HEK293 (cell line): ENCODE results near the gene SLC25A19.

Source experiments
- CTCF ChIA-PET: fragments of 350-600 bp; formaldehyde crosslinking; extraction: SDS; loops from one replicate; lab custom pipeline; 2021; ENCODE audit warnings: antibody characterized with exemption; lab: Yijun Ruan, JAX
- POLR2A ChIA-PET: fragments of 300-600 bp; formaldehyde crosslinking; extraction: SDS; loops from one replicate; lab custom pipeline; 2020; ENCODE audit warnings: antibody characterized with exemption, inconsistent platforms; lab: Yijun Ruan, JAX
- H3K27ac ChIP-seq: fragments of 200-500 bp; sonication (Bioruptor generic); 2 replicates; pipeline ENCODE4 v1.5.1; 2014; ENCODE audit warnings: low read depth, low read length, control low read depth, inconsistent platforms; ENCODE audit errors: extremely low read depth
- H3K36me3 ChIP-seq, 2 experiments: fragments of 200-500 bp in 1 of 2; sonication (Bioruptor generic) in 1 of 2; 1 replicate in 1 of 2; 2 replicates in 1 of 2; pipeline ENCODE4 v1.5.1; 2014 to 2017; ENCODE audit warnings: inconsistent platforms in 2 of 2, low read length in 2 of 2; ENCODE audit not compliant: control insufficient read depth in 2 of 2, insufficient read depth in 1 of 2
- H3K4me1 ChIP-seq: fragments of 200-500 bp; sonication (Bioruptor generic); 2 replicates; pipeline ENCODE4 v1.5.1; 2014; ENCODE audit warnings: mild to moderate bottlenecking, low read length, inconsistent platforms; ENCODE audit not compliant: control insufficient read depth, insufficient read depth
- H3K4me3 ChIP-seq: 2 replicates; pipeline ENCODE4 v1.5.1; 2011; ENCODE audit warnings: low read depth, mild to moderate bottlenecking, control low read depth, low read length, moderate library complexity
- H3K9me3 ChIP-seq: fragments of 200-500 bp; sonication (Bioruptor generic); 2 replicates; pipeline ENCODE4 v1.5.1; 2014; ENCODE audit warnings: low read depth, low read length, inconsistent platforms; ENCODE audit not compliant: control insufficient read depth, insufficient read depth
- TSHZ1 ChIP-seq: fragments of 450-650 bp; formaldehyde crosslinking; IDR thresholded peaks from 2 replicates; pipeline ENCODE4 v1.5.1; 2016; ENCODE audit warnings: missing biosample characterization, missing genetic modification characterization, borderline replicate concordance
- ZBTB1 ChIP-seq: fragments of 450-650 bp; formaldehyde crosslinking; IDR thresholded peaks from 2 replicates; pipeline ENCODE4 v1.5.1; 2016; ENCODE audit warnings: missing biosample characterization, missing genetic modification characterization
- ZFP3 ChIP-seq: fragments of 450-650 bp; formaldehyde crosslinking; IDR thresholded peaks from 2 replicates; pipeline ENCODE4 v1.5.1; 2016; ENCODE audit warnings: low read depth, missing biosample characterization, missing genetic modification characterization
- ZNF169 ChIP-seq: fragments of 450-650 bp; formaldehyde crosslinking; IDR thresholded peaks from 2 replicates; pipeline ENCODE4 v1.5.1; 2016; ENCODE audit warnings: missing biosample characterization, missing genetic modification characterization
- ZNF248 ChIP-seq: fragments of 450-650 bp; formaldehyde crosslinking; IDR thresholded peaks from 2 replicates; pipeline ENCODE4 v1.5.1; 2017; ENCODE audit warnings: missing biosample characterization, missing genetic modification characterization
- ZNF274 ChIP-seq, 2 experiments: fragments of 200-500 bp in 1 of 2; fragments of 450-650 bp in 1 of 2; sonication (Bioruptor generic) in 1 of 2; formaldehyde crosslinking in 1 of 2; IDR thresholded peaks; 2 replicates each; pipeline versions ENCODE4 v1.5.1 to v1.6.1; 2014 to 2016; ENCODE audit warnings: borderline replicate concordance in 1 of 2, inconsistent platforms in 1 of 2, low read length in 1 of 2, missing biosample characterization in 1 of 2, missing genetic modification characterization in 1 of 2
- ZNF302 ChIP-seq: fragments of 450-650 bp; formaldehyde crosslinking; IDR thresholded peaks from 2 replicates; pipeline ENCODE4 v1.5.1; 2016; ENCODE audit warnings: missing biosample characterization, missing genetic modification characterization, low read depth
- ZNF37A ChIP-seq: fragments of 450-650 bp; IDR thresholded peaks from 2 replicates; pipeline ENCODE4 v1.5.1; 2018; ENCODE audit warnings: missing biosample characterization, missing genetic modification characterization
- ZNF416 ChIP-seq: fragments of 450-650 bp; formaldehyde crosslinking; IDR thresholded peaks from 2 replicates; pipeline ENCODE4 v1.5.1; 2016; ENCODE audit warnings: missing biosample characterization, missing genetic modification characterization
- ZNF423 ChIP-seq: fragments of 450-650 bp; formaldehyde crosslinking; IDR thresholded peaks from 2 replicates; pipeline ENCODE4 v1.5.1; 2016; ENCODE audit warnings: missing biosample characterization, missing genetic modification characterization
- ZNF521 ChIP-seq: fragments of 450-650 bp; formaldehyde crosslinking; IDR thresholded peaks from 2 replicates; pipeline ENCODE4 v1.5.1; 2017; ENCODE audit warnings: missing biosample characterization, mild to moderate bottlenecking, missing genetic modification characterization
- ZNF548 ChIP-seq: fragments of 450-650 bp; formaldehyde crosslinking; IDR thresholded peaks from 2 replicates; pipeline ENCODE4 v1.5.1; 2016; ENCODE audit warnings: missing biosample characterization, missing genetic modification characterization
- ZNF654 ChIP-seq: fragments of 450-650 bp; formaldehyde crosslinking; IDR thresholded peaks from 2 replicates; pipeline ENCODE4 v1.5.1; 2016; ENCODE audit warnings: low read depth, missing biosample characterization, missing genetic modification characterization
- TF ChIP-seq, protein P1 (sequence below): fragments of 450-650 bp; formaldehyde crosslinking; IDR thresholded peaks from 2 replicates; pipeline ENCODE4 v1.5.1; 2016; ENCODE audit warnings: missing biosample characterization, missing genetic modification characterization
- TF ChIP-seq, protein P2 (sequence below): fragments of 450-650 bp; formaldehyde crosslinking; conservative IDR thresholded peaks from 2 replicates; pipeline ENCODE4 v1.5.1; 2016; ENCODE audit warnings: low read depth, missing biosample characterization, missing genetic modification characterization

Gene SLC25A19

DNA sequence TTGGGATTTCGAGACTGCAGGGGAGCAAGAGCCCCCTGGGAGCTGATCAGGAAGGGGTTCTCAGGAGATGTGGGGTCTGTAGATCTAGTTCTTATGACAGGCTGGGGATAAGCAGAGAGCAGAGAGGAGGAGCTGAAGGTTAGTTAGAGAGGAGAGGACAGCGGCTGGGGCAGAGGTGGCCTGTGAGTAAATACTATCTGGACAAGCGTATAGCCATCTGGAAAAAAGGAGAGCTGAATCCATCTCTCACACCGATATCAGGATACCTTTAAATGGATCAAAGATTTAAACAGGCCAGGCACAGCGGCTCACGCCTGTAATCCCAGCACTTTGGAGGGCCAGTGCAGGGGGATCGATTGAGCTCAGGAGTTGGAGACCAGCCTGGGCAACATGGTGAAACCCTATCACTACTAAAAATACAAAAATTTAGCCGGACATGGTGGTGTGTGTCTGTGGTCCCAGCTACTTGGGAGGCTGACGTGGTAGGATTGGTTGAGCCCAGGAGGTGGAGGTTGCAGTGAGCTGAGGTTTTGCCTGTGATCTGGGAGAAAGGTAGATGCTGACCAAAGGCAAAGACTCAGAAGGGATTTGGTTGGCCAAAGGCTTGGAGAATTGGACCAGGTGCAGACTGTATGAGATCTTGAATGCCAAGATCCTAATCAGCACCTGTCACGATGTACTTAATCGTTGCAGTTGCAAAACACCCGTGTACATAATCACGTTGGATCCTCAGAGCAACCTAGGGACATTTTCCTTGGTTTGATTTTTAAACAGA, 18.9 kb upstream of the SLC25A19 start:
- Histone ChIP-seq H3K4me1 (no peaks in the 10 kb centered on the region), H3K36me3 (no peaks in the 10 kb centered on the region; a peak in 1 of 3 replicates), H3K27ac (no peak overlapping the region), H3K4me3 (no peak overlapping the region), H3K9me3 (no peaks in the 10 kb centered on the region)
- ChIA-PET POLR2A (interaction anchor here (0.6 to 1.3 kb wide), 3 partner anchors 18 to 98 kb away, joined by 3 to 7 read pairs (median 6); partner anchors contain the start of gene SLC25A19), CTCF (interaction anchor here (1.7 kb wide), 1 partner anchor 11 kb away, joined by 4 read pairs; no protein-coding TSS in a partner anchor)
- TF ChIP-seq ZNF37A (tag by site-specific recombination), result no peak
- TF ChIP-seq TSHZ1, result no peak
- TF ChIP-seq, protein P1, sequence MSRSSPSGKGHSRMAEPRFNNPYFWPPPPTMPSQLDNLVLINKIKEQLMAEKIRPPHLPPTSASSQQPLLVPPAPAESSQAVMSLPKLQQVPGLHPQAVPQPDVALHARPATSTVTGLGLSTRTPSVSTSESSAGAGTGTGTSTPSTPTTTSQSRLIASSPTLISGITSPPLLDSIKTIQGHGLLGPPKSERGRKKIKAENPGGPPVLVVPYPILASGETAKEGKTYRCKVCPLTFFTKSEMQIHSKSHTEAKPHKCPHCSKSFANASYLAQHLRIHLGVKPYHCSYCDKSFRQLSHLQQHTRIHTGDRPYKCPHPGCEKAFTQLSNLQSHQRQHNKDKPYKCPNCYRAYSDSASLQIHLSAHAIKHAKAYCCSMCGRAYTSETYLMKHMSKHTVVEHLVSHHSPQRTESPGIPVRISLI, result no peak
- TF ChIP-seq ZBTB1 (tag by site-specific recombination), result no peak
- TF ChIP-seq, protein P2, sequence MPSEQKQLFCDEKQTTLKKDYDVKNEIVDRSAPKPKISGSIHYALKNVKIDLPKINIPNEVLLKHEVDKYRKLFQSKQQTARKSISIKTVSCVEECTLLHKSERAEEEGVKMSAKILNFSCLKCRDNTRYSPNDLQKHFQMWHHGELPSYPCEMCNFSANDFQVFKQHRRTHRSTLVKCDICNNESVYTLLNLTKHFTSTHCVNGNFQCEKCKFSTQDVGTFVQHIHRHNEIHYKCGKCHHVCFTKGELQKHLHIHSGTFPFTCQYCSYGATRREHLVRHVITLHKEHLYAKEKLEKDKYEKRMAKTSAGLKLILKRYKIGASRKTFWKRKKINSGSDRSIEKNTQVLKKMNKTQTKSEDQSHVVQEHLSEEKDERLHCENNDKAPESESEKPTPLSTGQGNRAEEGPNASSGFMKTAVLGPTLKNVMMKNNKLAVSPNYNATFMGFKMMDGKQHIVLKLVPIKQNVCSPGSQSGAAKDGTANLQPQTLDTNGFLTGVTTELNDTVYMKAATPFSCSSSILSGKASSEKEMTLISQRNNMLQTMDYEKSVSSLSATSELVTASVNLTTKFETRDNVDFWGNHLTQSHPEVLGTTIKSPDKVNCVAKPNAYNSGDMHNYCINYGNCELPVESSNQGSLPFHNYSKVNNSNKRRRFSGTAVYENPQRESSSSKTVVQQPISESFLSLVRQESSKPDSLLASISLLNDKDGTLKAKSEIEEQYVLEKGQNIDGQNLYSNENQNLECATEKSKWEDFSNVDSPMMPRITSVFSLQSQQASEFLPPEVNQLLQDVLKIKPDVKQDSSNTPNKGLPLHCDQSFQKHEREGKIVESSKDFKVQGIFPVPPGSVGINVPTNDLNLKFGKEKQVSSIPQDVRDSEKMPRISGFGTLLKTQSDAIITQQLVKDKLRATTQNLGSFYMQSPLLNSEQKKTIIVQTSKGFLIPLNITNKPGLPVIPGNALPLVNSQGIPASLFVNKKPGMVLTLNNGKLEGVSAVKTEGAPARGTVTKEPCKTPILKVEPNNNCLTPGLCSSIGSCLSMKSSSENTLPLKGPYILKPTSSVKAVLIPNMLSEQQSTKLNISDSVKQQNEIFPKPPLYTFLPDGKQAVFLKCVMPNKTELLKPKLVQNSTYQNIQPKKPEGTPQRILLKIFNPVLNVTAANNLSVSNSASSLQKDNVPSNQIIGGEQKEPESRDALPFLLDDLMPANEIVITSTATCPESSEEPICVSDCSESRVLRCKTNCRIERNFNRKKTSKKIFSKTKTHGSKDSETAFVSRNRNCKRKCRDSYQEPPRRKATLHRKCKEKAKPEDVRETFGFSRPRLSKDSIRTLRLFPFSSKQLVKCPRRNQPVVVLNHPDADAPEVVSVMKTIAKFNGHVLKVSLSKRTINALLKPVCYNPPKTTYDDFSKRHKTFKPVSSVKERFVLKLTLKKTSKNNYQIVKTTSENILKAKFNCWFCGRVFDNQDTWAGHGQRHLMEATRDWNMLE (tag by site-specific recombination), result no peak
- no peak for TF ChIP-seq ZNF416
- TF ChIP-seq ZNF521 (tag by site-specific recombination), result no peak
- TF ChIP-seq ZNF169, result no peak
- no peak for TF ChIP-seq ZNF654
- TF ChIP-seq ZNF274 (IDR thresholded peaks at IDR 0.05; ENCODE audit: low read length), result no peak
- TF ChIP-seq ZNF274 (tag by site-specific recombination; IDR thresholded peaks at IDR 0.05; ENCODE audit: borderline replicate concordance), result no peak
- TF ChIP-seq ZNF548 (tag by site-specific recombination), result no peak
- no peak for TF ChIP-seq ZFP3 (tag by site-specific recombination)
- no peak for TF ChIP-seq ZNF248 (tag by site-specific recombination)
- no peak for TF ChIP-seq ZNF302 (tag by site-specific recombination)
- no peak for TF ChIP-seq ZNF423 (tag by site-specific recombination)
